Ovary (tissue), 3 donors: ENCODE measurements around the gene FGD4.

Experiments used
- POLR2A ChIP-seq: fragments of 450-650 bp; IDR thresholded peaks from one replicate; pipeline ENCODE4 v1.6.1; 2017; ENCODE audit warnings: antibody characterized with exemption, mild to moderate bottlenecking, moderate library complexity
- TF ChIP-seq, protein P1 (sequence below), 3 donors: fragments of 450-650 bp in 2 of 3; fragments of 200-600 bp in 1 of 3; IDR thresholded peaks; one replicate each; pipeline versions ENCODE4 v1.5.1 to v1.8.0; 2016 to 2022; ENCODE audit warnings: antibody characterized with exemption in 3 of 3, mild to moderate bottlenecking in 1 of 3
- donor health status: DM: no; HTN: no; CAD: no.

DNA sequence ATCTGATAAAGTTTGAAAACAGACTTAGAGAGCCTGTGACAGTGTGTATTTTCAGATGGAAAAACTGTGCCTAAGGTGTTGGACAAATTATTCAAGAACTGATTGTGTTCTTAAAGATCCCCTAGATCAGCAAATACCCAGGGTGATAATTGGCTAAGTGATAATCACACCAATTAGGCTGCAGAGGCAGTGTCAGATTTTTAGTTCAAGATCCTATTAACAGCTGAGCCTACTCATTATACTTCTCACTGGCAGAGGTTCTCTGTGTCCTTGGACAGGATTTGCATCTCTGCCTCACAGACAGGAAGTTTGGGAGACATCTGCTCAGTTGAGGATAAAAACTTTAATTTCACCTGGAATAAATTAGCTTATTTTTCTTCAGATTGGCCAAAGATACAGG lies 4.3 kb upstream of the FGD4 start:
- TF ChIP-seq, protein P1, sequence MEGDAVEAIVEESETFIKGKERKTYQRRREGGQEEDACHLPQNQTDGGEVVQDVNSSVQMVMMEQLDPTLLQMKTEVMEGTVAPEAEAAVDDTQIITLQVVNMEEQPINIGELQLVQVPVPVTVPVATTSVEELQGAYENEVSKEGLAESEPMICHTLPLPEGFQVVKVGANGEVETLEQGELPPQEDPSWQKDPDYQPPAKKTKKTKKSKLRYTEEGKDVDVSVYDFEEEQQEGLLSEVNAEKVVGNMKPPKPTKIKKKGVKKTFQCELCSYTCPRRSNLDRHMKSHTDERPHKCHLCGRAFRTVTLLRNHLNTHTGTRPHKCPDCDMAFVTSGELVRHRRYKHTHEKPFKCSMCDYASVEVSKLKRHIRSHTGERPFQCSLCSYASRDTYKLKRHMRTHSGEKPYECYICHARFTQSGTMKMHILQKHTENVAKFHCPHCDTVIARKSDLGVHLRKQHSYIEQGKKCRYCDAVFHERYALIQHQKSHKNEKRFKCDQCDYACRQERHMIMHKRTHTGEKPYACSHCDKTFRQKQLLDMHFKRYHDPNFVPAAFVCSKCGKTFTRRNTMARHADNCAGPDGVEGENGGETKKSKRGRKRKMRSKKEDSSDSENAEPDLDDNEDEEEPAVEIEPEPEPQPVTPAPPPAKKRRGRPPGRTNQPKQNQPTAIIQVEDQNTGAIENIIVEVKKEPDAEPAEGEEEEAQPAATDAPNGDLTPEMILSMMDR (IDR thresholded peaks at IDR 0.05) = no peak
- no peak for TF ChIP-seq POLR2A
